Calu3 (cell line): Measurements from ENCODE around the gene SLC23A3. TPM values are rescaled to one million over a fixed set of nuclear protein-coding genes. Genes with fewer than 3 reads are reported as not detected.

Source experiments
- BruUV-seq: library from RNA; stranded (reverse); fragments of 400-500 nt; replicated peaks from 2 replicates; lab custom pipeline; 2021; lab: Mats Ljungman, UMichigan
- CTCF ChIA-PET: fragments of 300-600 bp; sonication (Branson Sonifier 250); formaldehyde crosslinking; loops from one replicate; lab custom pipeline; 2022; ENCODE audit warnings: antibody characterized with exemption; lab: Charles Lee
- DNase-seq: peaks from one replicate; pipeline ENCODE4 v3.0.0; 2022
- H3K27ac Mint-ChIP-seq: one replicate; pipeline ENCODE4 v1.8.0; 2022; ENCODE audit warnings: mixed read lengths; ENCODE audit not compliant: unreplicated experiment
- H3K27me3 Mint-ChIP-seq: one replicate; pipeline ENCODE4 v1.8.0; 2022; ENCODE audit warnings: mixed read lengths; ENCODE audit not compliant: unreplicated experiment
- H3K36me3 Mint-ChIP-seq: one replicate; pipeline ENCODE4 v1.8.0; 2022; ENCODE audit warnings: mild to moderate bottlenecking, moderate library complexity, mixed read lengths; ENCODE audit not compliant: insufficient read depth, unreplicated experiment
- H3K4me1 Mint-ChIP-seq: one replicate; pipeline ENCODE4 v1.8.0; 2022; ENCODE audit warnings: mild to moderate bottlenecking, low read depth, mixed read lengths; ENCODE audit not compliant: unreplicated experiment
- H3K4me3 Mint-ChIP-seq: one replicate; pipeline ENCODE4 v1.8.0; 2022; ENCODE audit warnings: mild to moderate bottlenecking, low read depth, moderate library complexity, mixed read lengths; ENCODE audit not compliant: unreplicated experiment
- H3K9me3 Mint-ChIP-seq: one replicate; pipeline ENCODE4 v1.8.0; 2022; ENCODE audit warnings: low read depth, mixed read lengths; ENCODE audit not compliant: unreplicated experiment
- intact Hi-C: fragments of 100-400 bp; cut with micrococcal nuclease; formaldehyde crosslinking; loops from one replicate; pipeline ENCODE4 v1.10.0; 2022; ENCODE audit not compliant: unreplicated experiment
- total RNA-seq: library from RNA; stranded (reverse); gene quantifications from 2 replicates; pipeline ENCODE4 v1.2.3, GENCODE V29; 2022
- TF ChIP-seq, protein P1 (sequence below): fragments of 200-600 bp; IDR thresholded peaks from one replicate; pipeline ENCODE4 v1.8.0; 2022; ENCODE audit warnings: antibody characterized with exemption; ENCODE audit not compliant: unreplicated experiment

The SLC23A3 gene
- total RNA-seq, 1 experiment from 2014 or later, result 4.4 TPM

DNA sequence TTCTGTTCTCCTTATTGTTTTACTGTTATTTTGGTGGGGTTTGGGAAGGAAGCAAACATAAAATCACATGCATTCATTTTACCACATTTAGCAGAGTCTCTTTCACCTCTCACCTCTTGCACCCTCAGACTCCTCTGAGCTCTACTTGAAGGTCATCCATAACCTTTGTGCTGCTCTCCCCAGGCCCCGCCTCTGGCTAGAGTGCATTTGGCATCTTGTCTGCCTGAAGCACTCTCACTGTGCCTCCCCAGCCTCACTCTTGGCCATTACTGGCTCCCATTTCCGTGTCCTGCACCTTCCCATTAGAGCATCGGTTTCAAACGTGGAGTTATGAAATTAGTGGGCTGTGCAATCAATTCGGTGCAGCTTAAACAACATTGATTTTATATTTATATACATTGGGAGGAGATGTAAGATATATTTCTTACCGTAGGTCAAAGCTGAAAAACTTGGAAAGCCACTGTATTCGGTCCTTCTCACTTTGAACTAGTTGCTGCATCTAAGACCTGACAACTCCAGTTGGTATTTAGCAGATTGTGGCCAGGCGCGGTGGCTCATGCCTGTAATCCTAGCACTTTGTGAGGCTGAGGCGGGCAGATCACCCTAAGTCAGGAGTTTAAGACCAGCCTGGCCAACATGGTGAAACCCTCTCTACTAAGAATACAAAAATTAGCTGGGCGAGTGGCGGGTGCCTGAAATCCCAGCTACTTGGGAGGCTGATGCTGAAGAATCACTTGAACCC, 29.8 kb upstream of the SLC23A3 start:
- no peak overlapping the region for H3K27ac Mint-ChIP-seq
- H3K4me1 Mint-ChIP-seq, result no peaks in the 10 kb centered on the region
- no peak for DNase-seq
- no TSS peak for BruUV-seq
- intact Hi-C loops, result no loop called here
- H3K36me3 Mint-ChIP-seq, result no peaks in the 10 kb centered on the region
- peaks cover 25% of the 10 kb centered on the region for H3K27me3 Mint-ChIP-seq
- H3K9me3 Mint-ChIP-seq, result no peaks in the 10 kb centered on the region
- TF ChIP-seq, protein P1, sequence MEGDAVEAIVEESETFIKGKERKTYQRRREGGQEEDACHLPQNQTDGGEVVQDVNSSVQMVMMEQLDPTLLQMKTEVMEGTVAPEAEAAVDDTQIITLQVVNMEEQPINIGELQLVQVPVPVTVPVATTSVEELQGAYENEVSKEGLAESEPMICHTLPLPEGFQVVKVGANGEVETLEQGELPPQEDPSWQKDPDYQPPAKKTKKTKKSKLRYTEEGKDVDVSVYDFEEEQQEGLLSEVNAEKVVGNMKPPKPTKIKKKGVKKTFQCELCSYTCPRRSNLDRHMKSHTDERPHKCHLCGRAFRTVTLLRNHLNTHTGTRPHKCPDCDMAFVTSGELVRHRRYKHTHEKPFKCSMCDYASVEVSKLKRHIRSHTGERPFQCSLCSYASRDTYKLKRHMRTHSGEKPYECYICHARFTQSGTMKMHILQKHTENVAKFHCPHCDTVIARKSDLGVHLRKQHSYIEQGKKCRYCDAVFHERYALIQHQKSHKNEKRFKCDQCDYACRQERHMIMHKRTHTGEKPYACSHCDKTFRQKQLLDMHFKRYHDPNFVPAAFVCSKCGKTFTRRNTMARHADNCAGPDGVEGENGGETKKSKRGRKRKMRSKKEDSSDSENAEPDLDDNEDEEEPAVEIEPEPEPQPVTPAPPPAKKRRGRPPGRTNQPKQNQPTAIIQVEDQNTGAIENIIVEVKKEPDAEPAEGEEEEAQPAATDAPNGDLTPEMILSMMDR, result no peak
- no peak overlapping the region for H3K4me3 Mint-ChIP-seq
- CTCF ChIA-PET, result no interaction called here

DNA sequence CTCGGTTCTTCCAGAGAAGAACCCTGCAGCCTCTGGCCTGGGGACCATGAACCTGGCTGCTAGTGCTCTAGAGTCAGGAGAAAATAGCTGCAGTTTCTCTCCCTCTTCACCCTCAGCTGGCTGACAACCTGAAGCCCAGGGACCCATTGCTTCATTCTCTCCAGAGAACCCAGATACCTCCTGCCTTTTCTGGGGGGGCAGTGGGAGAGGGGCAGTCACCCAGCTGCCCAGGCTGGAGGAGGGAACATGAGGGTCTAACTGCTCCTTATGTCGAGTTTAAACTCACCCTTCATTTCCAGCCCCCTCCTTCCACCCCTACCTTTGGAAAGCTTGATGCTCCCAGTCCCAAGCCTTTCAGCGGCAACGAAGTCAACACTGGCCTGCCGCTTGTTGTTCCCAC, 29.1 kb upstream of the SLC23A3 start:
- Mint-ChIP-seq H3K27me3 (peaks cover 25% of the 10 kb centered on the region), H3K4me1 (no peaks in the 10 kb centered on the region), H3K27ac (no peak overlapping the region), H3K36me3 (no peaks in the 10 kb centered on the region), H3K4me3 (no peak overlapping the region), H3K9me3 (no peaks in the 10 kb centered on the region)
- CTCF ChIA-PET, result no interaction called here
- intact Hi-C loops, result no loop called here
- no TSS peak for BruUV-seq
- DNase-seq, result no peak
- TF ChIP-seq, protein P1, result no peak

DNA sequence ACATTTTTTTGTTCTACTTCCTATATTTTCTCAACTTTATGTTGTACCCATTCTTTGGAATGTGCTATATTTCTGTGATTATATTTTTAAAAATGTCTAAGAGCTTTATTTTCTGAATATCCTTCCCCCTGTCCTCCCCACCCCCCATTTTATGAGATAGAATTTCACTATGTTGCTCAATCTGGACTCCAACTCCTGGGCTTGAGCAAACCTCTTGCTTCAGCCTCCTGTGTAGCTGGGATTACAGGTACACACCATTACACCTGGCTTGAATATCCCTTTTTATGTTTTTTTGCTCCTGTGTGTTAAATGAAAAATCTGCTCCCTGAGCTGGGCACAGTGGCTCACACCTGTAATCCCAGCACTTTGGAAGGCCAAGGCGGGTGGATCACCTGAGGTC, 27.6 kb upstream of the SLC23A3 start:
- H3K9me3 Mint-ChIP-seq, result no peaks in the 10 kb centered on the region
- TF ChIP-seq, protein P1, result no peak
- DNase-seq, result no peak
- no TSS peak for BruUV-seq
- CTCF ChIA-PET, result no interaction called here
- intact Hi-C loops, result no loop called here
- no peaks in the 10 kb centered on the region for H3K36me3 Mint-ChIP-seq
- peaks cover 25% of the 10 kb centered on the region for H3K27me3 Mint-ChIP-seq
- H3K4me3 Mint-ChIP-seq, result no peak overlapping the region
- H3K27ac Mint-ChIP-seq, result no peak overlapping the region
- no peaks in the 10 kb centered on the region for H3K4me1 Mint-ChIP-seq

DNA sequence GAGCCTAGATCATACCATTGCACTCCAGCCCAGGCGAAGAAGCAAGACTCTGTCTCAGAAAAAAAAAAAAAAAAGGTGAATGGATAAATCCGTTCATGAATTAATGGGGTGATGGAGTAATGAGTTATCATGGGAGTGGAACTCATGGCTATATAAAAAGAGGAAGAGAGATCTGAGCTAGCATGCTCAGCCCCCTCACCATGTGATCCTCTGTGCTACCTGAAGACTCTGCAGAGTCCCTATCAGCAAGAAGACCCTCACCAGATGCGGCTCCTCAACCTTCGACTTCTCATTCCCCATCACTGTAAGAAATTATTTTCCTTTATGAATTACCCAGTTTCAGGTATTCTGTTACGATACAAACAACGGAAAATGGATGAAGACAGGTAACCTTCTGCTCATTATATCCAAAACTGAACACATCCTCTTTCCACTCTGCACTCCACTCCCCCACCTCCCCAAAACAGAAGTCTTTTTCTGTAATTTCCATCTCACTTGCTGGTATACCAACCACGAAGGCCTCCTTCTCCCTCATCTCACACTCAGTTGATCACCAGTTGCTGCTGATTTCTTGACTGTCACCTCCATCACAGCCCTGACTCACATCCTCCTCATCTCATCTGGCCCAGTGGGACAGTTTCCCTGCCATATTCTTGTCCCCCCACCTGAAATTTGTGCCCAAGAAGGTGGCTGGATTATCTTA, 17.1 kb upstream of the SLC23A3 start:
- Mint-ChIP-seq H3K9me3 (no peaks in the 10 kb centered on the region), H3K4me1 (no peaks in the 10 kb centered on the region), H3K27me3 (no peaks in the 10 kb centered on the region), H3K36me3 (peaks cover 8% of the 10 kb centered on the region), H3K4me3 (no peak overlapping the region), H3K27ac (no peak overlapping the region)
- CTCF ChIA-PET, result no interaction called here
- no TSS peak for BruUV-seq
- TF ChIP-seq, protein P1, result no peak
- intact Hi-C loops, result no loop called here
- DNase-seq, result no peak
